ENCODE measurements around the gene KRTAP10-4.
"Not testable (repeated sequence)": the region's sequence is repeated elsewhere in the genome, so short reads cannot be mapped to it uniquely, and the experiment has no call there.

The KRTAP10-4 gene

DNA sequence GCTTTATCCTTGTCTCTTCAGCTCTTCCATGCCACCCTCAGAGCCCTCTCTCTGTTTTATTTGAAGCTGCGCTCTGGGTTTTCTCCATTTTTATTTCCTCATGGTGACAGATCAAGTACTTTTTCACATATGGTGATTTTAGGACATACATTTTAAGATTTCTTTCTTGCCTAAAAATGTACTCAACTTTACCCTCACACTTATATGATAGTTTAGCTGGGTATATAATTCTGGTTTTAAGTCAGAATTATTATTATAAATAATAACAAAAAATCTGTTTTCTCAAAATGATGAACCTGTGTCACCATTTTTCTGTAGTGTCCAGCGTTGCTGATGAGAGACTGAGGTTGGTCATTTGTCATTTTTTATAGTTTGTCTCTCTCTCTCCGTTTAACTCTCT lies 7.6 kb downstream of the KRTAP10-4 start:
- DNase-seq, result no peak

DNA sequence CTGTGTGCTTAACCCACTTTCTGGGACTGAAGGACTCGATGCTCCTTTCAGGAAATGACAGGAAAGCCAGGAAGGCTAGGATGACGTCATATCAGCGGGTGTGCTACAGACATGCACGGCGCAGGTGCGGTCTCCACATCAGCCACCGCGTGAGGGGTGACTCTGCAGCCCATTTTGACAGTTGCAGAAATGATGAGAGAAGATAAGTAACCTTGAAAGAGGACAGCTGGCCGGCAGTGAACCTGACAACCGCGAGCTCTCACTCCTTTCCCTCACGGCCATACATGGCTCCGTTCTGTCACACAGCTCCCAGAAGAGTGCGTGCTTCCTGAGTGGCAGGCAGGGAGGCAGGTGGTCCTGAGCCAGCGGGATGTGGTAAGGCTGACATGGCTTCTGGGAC lies 8.5 kb downstream of the KRTAP10-4 start:
- no peak for DNase-seq

DNA sequence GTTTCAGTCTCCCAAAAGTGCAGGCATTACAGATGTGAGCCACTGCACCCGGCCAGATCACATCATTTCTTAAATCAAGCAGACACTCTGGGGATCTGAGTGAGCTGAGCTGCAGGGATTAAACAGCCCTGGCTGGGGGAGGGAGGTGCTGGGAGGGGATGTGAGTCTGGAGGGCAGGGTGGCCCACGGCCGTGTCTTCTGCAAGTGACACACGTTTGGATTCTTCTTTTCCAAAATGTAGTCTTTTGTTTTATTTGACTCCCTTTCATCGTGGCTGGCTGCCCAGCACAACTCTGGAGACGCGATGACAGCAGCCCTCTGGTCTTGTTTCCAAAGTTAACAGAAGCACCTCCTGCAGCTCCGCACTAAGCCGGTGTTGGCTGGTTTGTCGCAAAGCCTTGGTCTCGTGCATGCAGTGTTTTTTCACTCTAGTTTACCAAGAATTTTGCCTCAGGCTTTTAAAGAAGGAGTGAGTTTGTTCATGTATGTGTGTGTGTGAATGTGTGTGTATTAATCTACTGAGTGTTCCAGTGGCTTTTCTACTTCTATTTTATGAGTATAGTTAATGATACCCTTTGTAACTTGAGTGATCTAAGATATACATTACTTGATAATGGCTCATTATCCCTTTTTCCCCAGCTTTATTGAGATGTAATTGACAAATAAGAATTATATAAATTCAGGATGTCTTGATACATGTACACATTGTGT lies 9.7 kb downstream of the KRTAP10-4 start:
- DNase-seq, result no peak

DNA sequence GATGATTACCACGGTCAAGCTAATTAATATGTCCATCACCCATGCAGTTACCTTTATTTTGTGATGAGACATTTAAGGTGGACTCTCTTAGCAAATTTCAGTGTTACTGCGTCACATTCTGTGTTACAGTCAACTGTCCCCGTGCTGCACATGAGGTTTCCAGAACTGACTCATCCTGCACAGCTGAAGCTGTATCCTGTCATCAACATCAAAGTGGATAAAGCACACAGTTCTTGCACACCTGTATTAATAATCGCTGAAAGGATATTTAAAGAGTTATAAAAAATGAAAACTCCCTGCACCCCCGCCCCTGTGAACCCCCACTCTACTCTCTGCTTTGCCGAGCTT lies 10.2 kb downstream of the KRTAP10-4 start:
- no peak for DNase-seq

DNA sequence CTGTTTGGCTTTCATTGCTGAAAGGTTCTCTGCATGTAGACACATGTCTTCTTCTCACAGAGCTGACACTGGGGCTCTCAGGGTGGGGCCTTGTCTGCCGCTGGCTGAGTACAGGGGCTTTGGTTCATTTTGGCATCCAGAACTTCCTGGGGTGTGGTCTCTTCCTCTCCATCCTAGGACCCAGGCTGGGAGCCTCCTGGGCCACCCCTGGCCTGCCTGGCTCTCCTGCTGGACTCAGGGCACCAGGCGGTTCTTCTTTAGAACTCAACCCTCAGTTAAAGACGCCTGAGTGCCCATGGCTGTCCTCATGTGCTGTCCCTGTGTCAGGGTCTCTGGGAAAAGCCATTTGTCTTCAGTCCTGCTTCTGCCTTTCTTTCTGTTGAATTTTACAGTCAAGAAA lies 12.4 kb downstream of the KRTAP10-4 start:
- no peak for DNase-seq

DNA sequence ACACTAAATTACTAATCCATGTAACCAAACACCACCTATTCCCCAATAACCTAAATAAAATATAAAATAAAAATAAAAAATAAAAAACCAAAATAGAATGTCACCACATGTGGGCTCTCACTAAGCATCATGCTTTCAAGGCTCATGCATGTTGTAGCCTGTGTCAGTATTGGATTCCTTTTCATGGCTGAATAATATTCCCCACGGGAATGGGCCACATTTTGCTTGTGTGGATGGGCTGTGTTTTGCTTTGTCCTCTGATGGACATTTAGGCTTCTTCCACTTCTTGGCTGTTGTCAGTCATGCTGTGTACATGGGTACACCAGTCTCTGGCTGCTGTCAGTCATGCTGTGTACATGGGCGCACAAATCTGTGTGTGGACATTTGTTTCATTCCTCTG lies 15.6 kb downstream of the KRTAP10-4 start:
- DNase-seq, result no peak

DNA sequence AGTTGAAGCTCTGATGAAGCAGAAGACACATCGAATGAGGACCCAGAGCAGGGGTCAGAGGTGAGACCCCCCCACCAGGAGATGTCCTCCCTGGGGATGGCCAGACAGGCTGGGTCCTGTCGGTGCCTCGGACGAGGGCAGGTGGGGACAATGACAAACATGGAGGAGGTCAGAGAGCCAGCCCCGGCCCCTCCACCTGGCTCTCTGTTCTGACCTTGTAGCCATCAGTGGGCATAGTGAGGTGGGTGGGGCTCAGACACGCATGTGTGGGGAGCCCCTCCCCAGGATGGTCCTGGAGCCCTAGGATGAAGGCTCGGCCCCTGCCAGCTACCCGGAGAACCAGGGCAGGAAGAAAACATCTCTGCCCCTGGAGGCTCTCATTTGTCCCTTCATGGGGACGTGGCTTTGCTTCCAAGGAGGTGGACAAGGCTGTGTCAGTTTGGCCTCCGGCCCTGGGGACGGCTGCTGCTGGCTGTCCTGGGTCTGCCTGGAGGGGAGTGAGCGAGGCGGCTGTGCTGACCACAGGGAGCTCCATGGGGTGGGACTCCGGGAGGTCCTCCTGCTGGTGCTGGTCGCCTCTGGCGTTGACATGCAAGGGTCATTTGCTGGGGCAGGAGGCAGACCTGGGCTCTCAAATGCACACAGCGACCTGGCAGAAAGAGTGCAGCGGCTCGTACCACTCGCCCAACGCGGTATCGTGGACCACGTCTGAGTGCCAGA lies 16.2 kb downstream of the KRTAP10-4 start:
- no peak for DNase-seq

DNA sequence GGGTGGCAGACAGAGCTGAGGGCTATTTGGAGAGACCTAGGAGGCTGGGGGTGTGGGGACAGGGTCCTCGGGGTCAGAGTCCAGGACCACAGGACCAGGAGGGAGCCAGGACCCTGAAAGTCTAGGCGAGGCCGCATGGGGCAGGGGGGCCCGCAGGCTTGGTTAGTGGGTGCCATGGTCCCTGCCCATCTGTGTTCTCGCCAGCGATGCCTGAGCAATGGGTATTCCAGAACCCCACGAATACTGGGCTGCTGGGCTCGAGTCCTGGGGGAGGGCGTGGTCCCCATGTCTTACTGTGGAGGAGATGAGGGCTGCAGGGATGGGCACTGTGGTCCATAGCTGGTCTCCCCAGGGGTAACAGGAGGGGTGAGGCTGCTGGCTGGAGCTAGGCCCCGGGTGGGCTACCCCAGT lies 16.8 kb downstream of the KRTAP10-4 start:
- DNase-seq, result no peak

DNA sequence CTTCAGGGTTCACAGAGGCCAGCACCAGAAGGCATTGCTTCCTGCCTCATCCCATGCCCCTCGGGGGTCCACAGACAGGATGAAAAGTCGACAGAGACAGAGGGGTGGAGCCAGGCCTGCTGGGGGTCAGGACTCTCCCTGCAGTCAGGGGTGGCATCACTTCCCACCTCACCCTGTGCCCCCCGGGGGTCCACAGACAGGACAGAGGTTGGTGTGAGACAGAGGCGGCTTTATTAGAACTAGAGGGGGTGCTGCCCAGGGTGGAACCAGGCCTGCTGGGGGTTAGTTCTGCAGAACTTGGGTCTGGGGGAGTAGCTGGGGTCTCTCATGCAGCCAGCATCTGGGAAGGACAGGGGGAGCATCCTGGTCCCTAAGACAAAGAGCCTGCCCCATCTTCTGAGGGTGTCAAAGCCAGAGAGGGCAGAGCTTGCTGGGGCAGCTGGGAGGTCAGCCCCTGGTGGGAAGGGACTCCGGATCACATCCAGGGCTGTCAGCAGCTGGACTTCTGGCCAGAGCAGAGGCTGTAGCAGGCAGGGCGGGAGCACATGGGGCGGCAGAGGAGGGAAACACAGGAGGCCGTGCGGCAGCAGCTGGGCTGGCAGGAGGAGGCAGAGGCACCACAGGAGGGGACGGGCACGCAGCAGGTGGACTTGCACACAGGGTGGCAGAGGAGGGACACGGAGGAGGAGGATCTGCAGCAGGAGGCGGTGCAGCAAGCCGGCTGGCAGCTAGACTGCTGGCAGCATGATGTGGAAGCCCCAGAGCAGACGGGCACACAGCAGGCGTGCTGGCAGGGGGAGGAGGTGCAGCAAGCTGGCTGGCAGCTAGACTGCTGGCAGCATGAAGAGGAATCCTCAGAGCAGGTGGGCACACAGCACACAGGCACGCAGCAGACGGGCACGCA lies 17.6 kb downstream of the KRTAP10-4 start:
- DNase-seq, result not testable (repeated sequence)

DNA sequence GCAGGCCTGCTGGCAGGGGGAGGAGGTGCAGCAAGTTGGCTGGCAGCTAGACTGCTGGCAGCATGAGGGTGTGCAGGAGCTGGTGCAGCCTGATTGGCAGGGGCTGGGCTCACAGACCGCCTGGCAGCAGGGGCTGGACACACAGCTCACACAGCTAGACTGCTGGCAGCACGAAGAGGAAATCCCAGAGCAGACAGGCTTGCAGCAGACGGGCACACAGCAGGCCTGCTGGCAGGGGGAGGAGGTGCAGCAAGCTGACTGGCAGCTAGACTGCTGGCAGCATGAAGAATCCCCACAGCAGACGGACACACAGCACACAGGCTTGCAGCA lies 18.2 kb downstream of the KRTAP10-4 start:
- DNase-seq, result not testable (repeated sequence)

DNA sequence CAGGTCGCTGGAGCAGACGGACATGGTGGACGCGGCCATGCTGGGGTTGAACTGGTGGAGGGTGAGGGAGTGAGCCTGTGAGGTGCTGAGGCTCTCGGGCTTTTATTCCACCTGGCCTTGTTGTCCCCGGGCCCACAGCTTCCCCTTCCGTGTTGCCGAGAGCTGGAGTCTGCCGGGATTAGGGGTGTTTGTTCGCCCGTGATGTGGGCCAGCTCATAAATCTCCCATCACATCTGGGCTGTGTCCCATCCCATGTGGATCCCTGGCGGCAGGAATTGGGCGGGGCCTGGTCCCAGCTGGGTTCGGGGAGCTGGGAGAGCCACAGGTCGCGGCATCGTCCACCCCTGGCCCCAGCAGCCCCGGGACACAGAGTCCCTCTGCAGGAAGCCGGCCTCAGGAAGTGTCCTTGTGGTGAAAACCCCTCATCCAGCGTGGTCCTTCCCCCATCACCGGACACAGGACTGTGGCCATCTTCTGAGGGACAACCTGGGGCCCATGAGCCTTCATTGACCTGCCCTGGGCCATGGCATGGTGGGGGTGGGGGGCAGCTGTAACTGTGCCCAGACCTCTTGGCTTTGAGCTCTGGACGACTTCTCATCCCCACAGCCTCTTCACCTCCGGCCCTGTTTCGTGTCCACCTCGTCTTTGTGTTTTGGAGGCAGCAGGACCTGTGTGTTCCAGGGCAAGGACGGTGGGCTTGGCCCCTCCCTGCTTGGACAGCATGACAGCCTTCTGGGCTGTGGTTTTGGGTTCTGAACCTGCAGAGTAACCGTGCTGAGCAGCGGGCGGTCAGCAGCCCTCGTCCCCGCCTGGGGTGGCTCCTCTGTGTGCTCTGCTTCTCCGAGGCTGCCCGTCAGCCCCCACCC lies 19.1 kb downstream of the KRTAP10-4 start, which contains the start of gene KRTAP10-6:
Gene KRTAP10-6, minus strand, starts transcription at position 60 of the 866 bp plus-strand sequence. Its CDS starts 21 bp downstream, at position 39.
- no peak for DNase-seq

DNA sequence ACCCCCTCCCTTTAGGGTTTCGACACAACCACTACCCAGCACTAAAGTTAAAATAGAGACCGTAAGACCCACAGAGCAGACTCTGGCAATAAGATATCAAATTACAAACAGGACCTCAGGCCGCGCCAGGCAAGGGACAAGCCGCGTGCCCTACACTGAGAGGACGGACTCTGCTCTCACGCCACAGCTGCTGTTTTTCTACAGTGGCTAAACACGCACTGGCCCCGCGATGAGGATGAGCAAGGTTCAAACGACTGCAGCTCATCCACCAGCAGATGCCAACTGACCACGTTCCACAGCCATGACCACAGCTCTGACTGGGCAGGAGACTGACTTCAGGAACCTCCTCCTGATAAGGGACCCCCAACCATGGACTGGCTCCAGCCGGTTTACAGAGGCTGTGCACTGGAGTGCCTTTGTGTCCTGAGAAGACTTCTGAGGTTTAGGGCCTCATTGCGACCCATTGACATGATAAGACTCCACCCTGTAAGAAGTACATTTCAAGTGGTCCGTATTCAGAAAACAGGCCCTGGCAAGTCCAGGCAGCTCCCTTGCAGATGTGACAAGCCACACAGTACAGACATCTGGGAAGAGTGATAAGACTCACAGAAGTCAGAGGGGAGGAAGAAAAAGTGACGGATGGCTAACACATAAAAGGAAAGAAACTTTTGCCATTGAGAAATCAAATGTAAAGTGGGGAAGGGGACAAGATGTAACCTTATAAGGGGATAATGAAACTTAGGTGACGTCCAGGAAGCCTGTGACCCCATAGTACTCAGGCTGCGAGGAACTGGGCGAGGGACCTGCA lies 20.3 kb downstream of the KRTAP10-4 start:
- DNase-seq, result peak; percentile 97

DNA sequence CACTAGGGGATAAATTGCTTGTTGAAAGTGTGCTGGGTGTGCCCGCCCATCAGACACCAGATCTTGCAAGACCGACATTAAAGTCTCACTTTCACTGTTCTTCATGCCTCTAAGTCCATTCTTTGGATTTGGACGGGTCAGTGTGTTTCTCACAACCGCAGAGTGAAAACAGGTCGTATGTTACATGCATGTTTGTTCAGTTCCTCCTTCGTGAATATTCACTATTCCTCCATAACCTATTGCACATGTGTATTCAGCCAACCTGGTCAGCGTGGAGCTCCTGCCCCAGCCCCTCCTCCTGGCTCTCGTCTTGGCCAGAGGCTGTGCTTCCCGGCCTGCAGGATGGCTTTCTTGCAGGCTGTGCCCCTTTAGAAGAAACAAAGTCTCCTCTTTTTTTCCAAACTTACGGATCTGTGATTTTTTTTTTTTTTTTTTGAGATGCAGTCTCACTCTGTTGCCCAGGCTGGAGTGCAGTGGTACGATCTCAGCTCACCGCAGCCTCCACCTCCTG lies 20.9 kb downstream of the KRTAP10-4 start:
- no peak for DNase-seq

DNA sequence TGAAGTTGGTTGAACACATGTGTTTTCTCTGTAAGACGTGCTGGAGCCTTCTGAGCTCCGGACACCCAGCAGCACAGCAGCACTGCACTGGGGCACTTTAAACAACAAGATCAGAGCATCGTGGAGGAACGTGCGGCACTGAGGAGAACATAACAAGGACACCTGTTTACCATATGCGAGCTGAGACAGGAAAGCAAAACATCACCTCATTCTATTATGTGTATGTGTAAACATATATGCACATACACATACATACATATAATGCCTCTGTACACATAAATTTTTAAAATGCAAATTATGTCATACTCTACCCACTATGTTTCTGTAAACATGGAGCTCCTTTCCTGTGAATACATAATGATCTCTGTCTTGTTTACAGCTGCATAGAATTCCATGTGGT lies 22.0 kb downstream of the KRTAP10-4 start:
- no peak for DNase-seq

DNA sequence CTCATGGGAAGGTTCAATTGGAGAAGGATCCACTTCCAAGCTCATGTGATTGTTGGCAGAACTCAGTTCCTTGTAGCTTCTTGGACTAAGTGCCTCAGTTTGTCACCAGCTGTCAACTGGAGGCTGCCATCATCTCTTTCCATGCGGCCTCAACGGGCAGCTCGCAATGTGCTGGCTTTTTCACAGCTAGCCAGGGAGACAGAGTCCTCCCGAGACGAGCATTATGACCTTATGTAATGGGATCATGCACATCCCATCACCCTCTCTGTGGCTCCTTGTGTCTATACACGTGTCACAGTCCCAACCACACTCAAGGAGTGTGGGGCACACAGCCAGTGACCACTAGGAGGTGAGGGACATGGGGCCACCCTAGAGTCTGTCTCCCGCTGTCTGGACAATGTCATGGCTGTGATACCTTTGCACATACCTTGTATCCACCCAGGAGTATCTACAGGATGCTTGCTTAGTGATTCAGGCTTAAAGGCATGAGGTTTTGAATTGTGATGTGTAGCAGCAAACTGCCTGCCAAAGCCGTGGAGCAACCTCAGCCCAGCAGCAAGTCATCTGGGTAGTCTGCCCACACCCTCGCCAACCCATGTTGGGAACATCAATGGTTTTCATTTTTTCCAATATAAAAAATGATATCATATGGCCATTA lies 22.7 kb downstream of the KRTAP10-4 start:
- DNase-seq, result no peak

DNA sequence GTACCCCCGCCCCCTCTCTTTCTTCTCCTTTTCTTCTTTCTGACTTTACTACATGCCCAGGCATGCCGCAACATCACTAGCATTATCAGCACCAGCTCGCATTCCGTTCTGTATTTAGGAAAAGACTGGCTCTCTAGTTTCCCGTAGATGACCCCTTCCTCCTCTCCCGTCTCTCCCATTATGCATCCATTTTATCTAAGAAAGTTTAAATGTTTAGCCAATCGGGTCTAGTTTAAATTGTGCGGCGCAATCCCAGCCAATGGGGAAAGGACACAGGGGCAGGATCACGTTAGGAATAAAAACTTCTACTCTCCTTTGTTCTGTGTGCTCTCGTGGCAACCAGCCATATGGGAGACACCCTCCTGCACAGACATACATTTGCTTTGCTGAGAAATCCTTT lies 24.5 kb downstream of the KRTAP10-4 start:
- no peak for DNase-seq

DNA sequence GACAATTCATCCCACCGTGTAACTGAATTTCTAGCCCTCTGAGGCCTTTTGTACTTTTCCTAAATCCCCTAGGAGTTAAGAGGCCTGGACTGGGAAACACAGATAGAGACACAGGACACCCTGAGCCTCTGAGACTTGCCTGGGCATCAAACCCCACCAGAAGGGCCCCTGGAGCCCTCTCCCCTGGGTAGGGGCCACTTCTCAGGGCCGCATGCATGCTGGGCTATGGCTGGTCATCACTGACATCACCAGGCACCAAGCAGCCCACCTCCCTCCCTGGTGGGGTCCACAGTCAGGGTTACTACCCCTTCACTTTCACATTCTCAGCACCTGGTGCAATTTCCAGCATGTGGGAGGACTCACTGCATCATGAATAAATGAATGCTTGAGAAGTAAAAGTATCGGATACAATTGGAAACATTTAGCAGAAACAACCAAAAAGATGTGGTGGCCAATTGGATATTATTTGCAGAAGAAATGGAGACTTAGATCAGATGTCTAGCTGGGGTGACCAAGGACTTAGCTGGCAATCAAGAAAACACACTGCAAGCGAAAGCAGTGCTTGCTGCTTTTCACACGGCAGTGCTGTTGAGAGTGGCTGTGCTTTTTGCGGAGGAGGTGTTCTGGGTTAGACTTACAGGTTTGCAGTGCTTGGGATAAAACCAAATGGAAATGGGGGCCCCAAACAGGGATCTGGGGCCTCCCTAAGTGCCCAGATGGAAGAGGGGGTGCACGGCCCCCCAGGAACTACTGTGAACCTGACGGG lies 25.9 kb downstream of the KRTAP10-4 start:
- DNase-seq, result no peak

DNA sequence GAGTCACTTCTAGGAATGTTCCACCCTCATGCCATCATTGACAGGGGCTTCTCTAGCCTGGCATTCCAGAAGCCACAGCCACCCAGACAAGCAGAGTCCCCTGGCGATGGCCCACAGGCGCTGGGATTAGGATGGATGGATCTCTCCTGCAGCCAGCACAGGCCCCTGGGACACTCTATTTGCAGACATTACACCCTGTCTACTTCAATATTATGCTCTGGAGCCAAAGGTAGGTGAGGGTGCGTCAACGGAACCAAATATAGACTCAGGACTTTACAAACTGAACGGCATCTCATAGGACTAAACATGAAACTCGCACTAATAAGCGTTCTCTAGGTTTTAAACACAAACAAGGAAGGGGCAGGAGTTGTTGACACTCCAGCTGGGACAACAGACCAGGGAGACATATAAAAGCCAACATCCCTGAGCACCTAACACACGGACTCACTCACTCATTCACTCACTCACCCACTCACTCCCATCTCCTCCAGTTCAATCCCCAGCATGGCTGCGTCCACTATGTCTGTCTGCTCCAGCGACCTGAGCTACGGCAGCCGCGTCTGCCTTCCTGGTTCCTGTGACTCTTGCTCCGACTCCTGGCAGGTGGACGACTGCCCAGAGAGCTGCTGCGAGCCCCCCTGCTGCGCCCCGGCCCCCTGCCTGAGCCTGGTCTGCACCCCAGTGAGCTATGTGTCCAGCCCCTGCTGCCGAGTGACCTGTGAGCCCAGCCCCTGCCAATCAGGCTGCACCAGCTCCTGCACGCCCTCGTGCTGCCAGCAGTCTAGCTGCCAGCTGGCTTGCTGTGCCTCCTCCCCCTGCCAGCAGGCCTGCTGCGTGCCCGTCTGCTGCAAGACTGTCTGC lies 26.8 kb downstream of the KRTAP10-4 start, which contains the start of gene KRTAP10-7:
Gene KRTAP10-7, plus strand, starts transcription at position 480 of the 861 bp plus-strand sequence. Its CDS starts 25 bp downstream, at position 505.
- not testable (repeated sequence) for DNase-seq

DNA sequence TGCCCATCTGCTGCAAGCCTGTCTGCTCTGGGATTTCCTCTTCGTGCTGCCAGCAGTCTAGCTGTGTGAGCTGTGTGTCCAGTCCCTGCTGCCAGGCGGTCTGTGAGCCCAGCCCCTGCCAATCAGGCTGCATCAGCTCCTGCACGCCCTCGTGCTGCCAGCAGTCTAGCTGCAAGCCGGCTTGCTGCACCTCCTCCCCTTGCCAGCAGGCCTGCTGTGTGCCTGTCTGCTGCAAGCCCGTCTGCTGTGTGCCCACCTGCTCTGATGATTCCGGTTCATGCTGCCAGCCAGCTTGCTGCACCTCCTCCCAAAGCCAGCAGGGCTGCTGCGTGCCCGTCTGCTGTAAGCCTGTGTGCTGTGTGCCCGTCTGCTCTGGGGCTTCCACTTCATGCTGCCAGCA lies 27.6 kb downstream of the KRTAP10-4 start:
- DNase-seq, result not testable (repeated sequence)
